ENCODE measurements around the gene OR7G2. TPM values are rescaled to one million over a fixed set of nuclear protein-coding genes. Genes with fewer than 3 reads are reported as not detected.

The OR7G2 gene
- total and polyA plus RNA-seq, 9 of the 15 experiments (the other 6 are each of a cell fraction or from before 2014, with no cell fraction given), result 0.20 TPM; not detected in 8

GRCh38 chr19:9116547-9116946 is 9.3 kb upstream of the OR7G2 start:
- no TSS peak for BruUV-seq (replicated peaks)
- DNase-seq (ENCODE audit: extremely low read depth in 1 of 4, low spot score in 3 of 4) (peak in 1 of 4 experiments; percentile 16), FAIRE-seq (peak; percentile 32), ATAC-seq (peak; percentile 56)
- POLR2A ChIA-PET, result interaction anchor here (0.7 kb wide), 1 partner anchor 10 kb away, joined by 3 read pairs; no protein-coding TSS in a partner anchor
- H3K9me3 ChIP-seq (replicated peaks; ENCODE audit: control insufficient read depth, insufficient read depth, low read depth, low read length), result no peaks in the 10 kb centered on the region
- H3K4me1 ChIP-seq (replicated peaks in 1 of 2; ENCODE audit: control insufficient read depth in 2 of 2, insufficient read depth in 2 of 2, low read length in 2 of 2), result peaks cover 12% of the 10 kb centered on the region in 2 experiments; a peak in 4 of 5 replicates
- 2% methylated on average over 5 of the region's 5 CpGs for WGBS (ENCODE audit: insufficient coverage, low coverage, missing lambda C conversion rate)
- H3K9me1 ChIP-seq (ENCODE audit: control insufficient read depth, insufficient read depth, low read length), result no peaks in the 10 kb centered on the region
- peak overlapping the region; percentile 75 for H2AFZ ChIP-seq (ENCODE audit: low read depth, low read length)
- in situ Hi-C loops (cut with MboI) (no loop called here), intact Hi-C loops (cut with micrococcal nuclease) (no loop called here)
- CTCF ChIA-PET (ENCODE audit: low intra/inter-chr PET ratio), result interaction anchor here (0.5 kb wide), 1 partner anchor 11 kb away, joined by 3 read pairs; no protein-coding TSS in a partner anchor
- TF ChIP-seq CBFA2T3 (IDR thresholded peaks at IDR 0.05) (peak; percentile 61), KAT8 (IDR thresholded peaks at IDR 0.05; ENCODE audit: low read depth) (no peak), ZNF384 (IDR thresholded peaks at IDR 0.05; ENCODE audit: low read depth, low read length) (peak; percentile 70), DPF2 (IDR thresholded peaks at IDR 0.05) (0 out of 2 replicates have a peak, but pooled peaks have one; percentile 28), BRD4 (IDR thresholded peaks at IDR 0.05) (no peak), EP300 (IDR thresholded peaks at IDR 0.05; ENCODE audit: low read length) (peak; percentile 58; the same call in 1 of the 2 replicates), ZNF551 (CRISPR knock-in tag; IDR thresholded peaks at IDR 0.05) (no peak), ARID1B (IDR thresholded peaks at IDR 0.05) (0 out of 2 replicates have a peak, but pooled peaks have one; percentile 17)
- no peaks in the 10 kb centered on the region for H3K36me3 ChIP-seq (ENCODE audit: control insufficient read depth, insufficient read depth, low read length)
- no peak overlapping the region for H3K27ac ChIP-seq (ENCODE audit: extremely low read depth, low read depth, low read length)
- H3K79me2 ChIP-seq (ENCODE audit: control insufficient read depth, insufficient read depth, low read length), result no peaks in the 10 kb centered on the region
- no peaks in the 10 kb centered on the region for H3K27me3 ChIP-seq (ENCODE audit: control insufficient read depth in 2 of 2, insufficient read depth in 2 of 2, low read length in 2 of 2)
- no peak overlapping the region for H3K9ac ChIP-seq (ENCODE audit: insufficient read depth in 1 of 2, low read depth in 2 of 2, low read length in 2 of 2)
- H4K20me1 ChIP-seq (replicated peaks; ENCODE audit: control insufficient read depth, insufficient read depth, low read length), result no peaks in the 10 kb centered on the region
- peak overlapping the region; percentile 40 for H3K4me2 ChIP-seq (ENCODE audit: insufficient read depth, low read length)
- H3K4me3 ChIP-seq, result peak overlapping the region; percentile 2; the same call in 1 of the 2 replicates

Data from K562 (cell line).